KMS-11 (cell line): ENCODE results near the gene STEAP1B.

ENCODE experiments used
- H2AFZ ChIP-seq: fragments of 200-600 bp; sonication (generic); 2 replicates; pipeline ENCODE4 v1.6.1; 2016; ENCODE audit warnings: antibody characterized with exemption, mixed run types, low read depth
- H3K27ac ChIP-seq: fragments of 200-600 bp; sonication (generic); 2 replicates; pipeline ENCODE4 v1.6.1; 2016; ENCODE audit warnings: mild to moderate bottlenecking, mixed run types
- H3K27me3 ChIP-seq: fragments of 200-600 bp; sonication (generic); 2 replicates; pipeline ENCODE4 v1.6.1; 2017; ENCODE audit warnings: mild to moderate bottlenecking, low read depth, mixed run types, moderate library complexity; ENCODE audit not compliant: insufficient read depth
- H3K36me3 ChIP-seq: fragments of 200-600 bp; sonication (generic); 2 replicates; pipeline ENCODE4 v1.6.1; 2017; ENCODE audit warnings: mild to moderate bottlenecking, mixed run types; ENCODE audit not compliant: insufficient read depth
- H3K4me1 ChIP-seq: fragments of 200-600 bp; sonication (generic); 2 replicates; pipeline ENCODE4 v1.6.1; 2016; ENCODE audit warnings: mild to moderate bottlenecking, low read depth, mixed run types; ENCODE audit not compliant: poor library complexity, severe bottlenecking
- H3K4me2 ChIP-seq: fragments of 200-600 bp; sonication (generic); 2 replicates; pipeline ENCODE4 v1.7.0; 2016; ENCODE audit warnings: mild to moderate bottlenecking, mixed run types
- H3K4me3 ChIP-seq: fragments of 200-600 bp; sonication (generic); IDR thresholded peaks from 2 replicates; pipeline ENCODE4 v1.6.1; 2017; ENCODE audit warnings: low read depth, low read length, mixed read lengths; ENCODE audit not compliant: insufficient read depth
- H3K79me2 ChIP-seq: fragments of 200-600 bp; sonication (generic); 2 replicates; pipeline ENCODE4 v1.6.1; 2016; ENCODE audit warnings: low read depth, mixed run types; ENCODE audit not compliant: insufficient read depth
- H3K9ac ChIP-seq: fragments of 200-600 bp; sonication (generic); 2 replicates; pipeline ENCODE4 v1.6.1; 2016; ENCODE audit warnings: mild to moderate bottlenecking, mixed run types
- H4K20me1 ChIP-seq: fragments of 200-600 bp; sonication (generic); 2 replicates; pipeline ENCODE4 v1.6.1; 2016; ENCODE audit warnings: mild to moderate bottlenecking, mixed run types; ENCODE audit not compliant: insufficient read depth
- CTCF ChIP-seq: fragments of 200-600 bp; sonication (generic); conservative IDR thresholded peaks from 2 replicates; pipeline ENCODE4 v1.6.1; 2017; ENCODE audit warnings: low read depth, mild to moderate bottlenecking, antibody characterized with exemption, low read length, moderate library complexity, mixed read lengths

STEAP1B gene

DNA sequence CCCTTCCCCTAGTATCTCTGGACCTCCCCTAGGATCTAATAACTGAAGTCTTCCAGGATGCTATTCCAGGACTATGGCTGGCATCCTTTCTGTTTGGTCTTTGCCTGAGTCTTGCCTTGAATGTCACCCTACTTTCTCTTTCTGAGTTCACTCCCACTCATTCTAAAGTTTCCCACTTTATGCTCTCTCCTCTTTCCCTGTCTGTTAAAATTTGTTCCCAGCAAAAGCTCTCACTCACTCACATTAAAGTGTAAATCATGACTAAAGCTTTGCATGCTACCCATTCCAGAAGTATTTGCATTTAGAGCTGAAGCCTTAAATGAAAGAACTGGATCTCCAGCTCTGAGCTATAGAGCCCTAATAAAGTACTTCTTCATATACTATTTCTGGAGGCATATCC lies 100.9 kb downstream of the STEAP1B start:
- H3K4me3 ChIP-seq = no peak overlapping the region

DNA sequence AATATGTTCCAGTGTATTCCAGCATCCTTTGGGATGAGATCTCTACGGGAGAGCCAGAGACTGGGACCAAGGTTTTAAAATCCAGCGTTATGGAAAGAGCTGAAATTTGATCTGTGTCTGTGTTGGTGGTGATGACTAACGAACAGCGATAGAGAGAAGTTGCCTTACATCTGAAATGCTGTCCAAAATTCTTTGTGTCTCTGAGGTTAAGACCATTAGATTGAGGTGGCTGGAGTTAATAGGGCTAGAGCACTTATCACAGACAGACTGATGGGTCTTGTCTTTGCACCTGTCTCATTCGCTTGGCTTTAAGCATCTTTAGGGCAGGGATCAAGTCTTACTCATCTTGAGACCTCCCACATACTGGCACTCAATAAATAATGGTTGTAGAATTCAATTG lies 102.0 kb downstream of the STEAP1B start:
- H3K4me2 ChIP-seq = no peak overlapping the region
- H2AFZ ChIP-seq = no peak overlapping the region

More for the DNA sequence above, 100.9 kb downstream of the STEAP1B start:
- Histone ChIP-seq H4K20me1 (no peaks in the 10 kb centered on the region), H3K79me2 (no peaks in the 10 kb centered on the region), H3K4me2 (no peak overlapping the region), H3K4me1 (no peaks in the 10 kb centered on the region), H3K9ac (no peak overlapping the region), H2AFZ (no peak overlapping the region), H3K36me3 (no peaks in the 10 kb centered on the region), H3K27me3 (no peaks in the 10 kb centered on the region), H3K27ac (no peak overlapping the region)
- TF ChIP-seq CTCF = no peak

GRCh38 chr7:22395222-22395621 lies 104.8 kb downstream of the STEAP1B start:
- no peaks in the 10 kb centered on the region for H3K4me1 ChIP-seq
- no peaks in the 10 kb centered on the region for H3K36me3 ChIP-seq
- H3K4me2 ChIP-seq = no peak overlapping the region
- TF ChIP-seq CTCF = no peak
- no peaks in the 10 kb centered on the region for H4K20me1 ChIP-seq
- no peaks in the 10 kb centered on the region for H3K27me3 ChIP-seq
- H2AFZ ChIP-seq = no peak overlapping the region
- H3K27ac ChIP-seq = no peak overlapping the region
- H3K4me3 ChIP-seq = no peak overlapping the region
- H3K79me2 ChIP-seq = no peaks in the 10 kb centered on the region
- no peak overlapping the region for H3K9ac ChIP-seq

More for the DNA sequence above, 102.0 kb downstream of the STEAP1B start:
- Histone ChIP-seq H3K79me2 (no peaks in the 10 kb centered on the region), H3K36me3 (no peaks in the 10 kb centered on the region), H3K27me3 (no peaks in the 10 kb centered on the region), H3K4me3 (no peak overlapping the region), H3K9ac (no peak overlapping the region), H3K27ac (no peak overlapping the region), H4K20me1 (no peaks in the 10 kb centered on the region), H3K4me1 (no peaks in the 10 kb centered on the region)
- no peak for TF ChIP-seq CTCF

DNA sequence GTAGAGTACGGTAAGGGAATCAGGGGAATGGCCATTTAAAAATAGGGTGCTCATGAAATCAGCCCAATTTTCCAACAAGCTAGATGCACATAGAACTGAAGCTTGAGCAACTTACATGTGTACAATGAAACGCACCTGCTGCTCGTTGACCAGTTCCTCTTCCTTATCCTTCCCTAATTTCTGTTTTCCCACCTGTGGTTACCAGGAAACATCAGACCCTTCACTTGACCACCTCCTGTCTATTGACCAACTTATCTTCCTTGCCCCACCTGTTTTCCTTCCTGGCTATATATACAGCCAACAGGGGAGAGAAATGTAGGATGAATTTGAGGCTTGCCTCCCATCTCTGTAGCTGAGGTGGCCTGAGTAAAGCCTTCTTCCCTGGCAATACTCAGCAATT lies 105.2 kb downstream of the STEAP1B start:
- Histone ChIP-seq H3K4me2 (no peak overlapping the region), H3K9ac (no peak overlapping the region)

More for the DNA sequence above, 105.2 kb downstream of the STEAP1B start:
- no peak for TF ChIP-seq CTCF
- no peak overlapping the region for H3K4me3 ChIP-seq
- H2AFZ ChIP-seq = no peak overlapping the region
- no peaks in the 10 kb centered on the region for H4K20me1 ChIP-seq
- no peaks in the 10 kb centered on the region for H3K79me2 ChIP-seq
- H3K4me1 ChIP-seq = no peaks in the 10 kb centered on the region
- no peaks in the 10 kb centered on the region for H3K27me3 ChIP-seq
- H3K36me3 ChIP-seq = no peaks in the 10 kb centered on the region
- H3K27ac ChIP-seq = no peak overlapping the region
